DOHH2 (cell line): Measurements from ENCODE around the gene RIMKLB.

Experiments used
- CTCF ChIP-seq: fragments of 200-600 bp; sonication (generic); IDR thresholded peaks from one replicate; pipeline ENCODE4 v1.5.1; 2014; ENCODE audit warnings: antibody characterized with exemption, mild to moderate bottlenecking, low read depth, low read length; ENCODE audit not compliant: poor library complexity, severe bottlenecking
- EZH2phosphoT487 ChIP-seq: fragments of 200-600 bp; sonication (generic); IDR thresholded peaks from 2 replicates; pipeline ENCODE4 v1.6.1; 2017; ENCODE audit warnings: borderline replicate concordance, mild to moderate bottlenecking, antibody characterized with exemption, low read length, moderate library complexity, mixed read lengths

DNA sequence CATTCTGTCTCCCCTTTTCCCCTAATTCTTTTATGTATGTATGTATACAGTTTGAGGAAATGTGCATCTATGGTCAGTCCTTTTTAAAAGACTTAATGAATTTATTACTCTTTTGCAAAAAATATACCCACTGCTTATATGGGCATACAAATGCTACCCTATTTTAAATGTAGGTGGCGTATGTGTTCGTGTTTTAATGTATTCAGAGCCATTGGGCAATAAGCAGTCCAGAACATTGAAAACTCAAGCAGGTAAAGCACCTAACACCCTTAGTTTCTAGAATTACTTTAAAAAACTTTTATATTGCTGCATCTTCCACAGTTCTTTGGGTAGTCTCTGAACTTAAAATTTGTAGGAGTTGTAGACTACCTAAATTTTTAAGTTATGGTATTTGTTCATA is 82.1 kb downstream of the RIMKLB start:
- TF ChIP-seq CTCF (no peak), EZH2phosphoT487 (no peak)
